DLD1 (cell line): ENCODE measurements around the gene EVA1A.

Experiments
- in situ Hi-C: cut with HindIII; loops from 2 replicates; pipeline ENCODE4 v1.10.0; 2017; ENCODE audit warnings: low sequenced_read_pairs

EVA1A gene

GRCh38 chr2:75545387-75545786 lies 15.4 kb downstream of the EVA1A start:
- in situ Hi-C loops = no loop called here

- in situ Hi-C loops = no loop called here
Measured at GRCh38 chr2:75543446-75543845, 17.3 kb downstream of the EVA1A start.

GRCh38 chr2:75541430-75541829 lies 19.3 kb downstream of the EVA1A start:
- in situ Hi-C loops = no loop called here

GRCh38 chr2:75540994-75541393 lies 19.7 kb downstream of the EVA1A start:
- in situ Hi-C loops = no loop called here

- in situ Hi-C loops = no loop called here
Measured at GRCh38 chr2:75539955-75540716, 20.6 kb downstream of the EVA1A start.

GRCh38 chr2:75538521-75539490 lies 21.9 kb downstream of the EVA1A start:
- in situ Hi-C loops = no loop called here

GRCh38 chr2:75537658-75538057 lies 23.1 kb downstream of the EVA1A start:
- in situ Hi-C loops = no loop called here

- in situ Hi-C loops = no loop called here
Measured at GRCh38 chr2:75533135-75533534, 27.6 kb downstream of the EVA1A start.

GRCh38 chr2:75532488-75532887 lies 28.3 kb downstream of the EVA1A start:
- in situ Hi-C loops = no loop called here

GRCh38 chr2:75528221-75528977 lies 32.3 kb downstream of the EVA1A start:
- in situ Hi-C loops = no loop called here

GRCh38 chr2:75527676-75528075 lies 33.1 kb downstream of the EVA1A start:
- in situ Hi-C loops = no loop called here

- in situ Hi-C loops = no loop called here
Measured at GRCh38 chr2:75526842-75527241, 33.9 kb downstream of the EVA1A start.

GRCh38 chr2:75525434-75526310 lies 35.1 kb downstream of the EVA1A start:
- in situ Hi-C loops = no loop called here

- in situ Hi-C loops = no loop called here
Measured at GRCh38 chr2:75524276-75524911, 36.3 kb downstream of the EVA1A start.

- in situ Hi-C loops = no loop called here
Measured at GRCh38 chr2:75523313-75524275, 37.1 kb downstream of the EVA1A start.

GRCh38 chr2:75522543-75523312 lies 38.0 kb downstream of the EVA1A start:
- in situ Hi-C loops = no loop called here

- in situ Hi-C loops = no loop called here
Measured at GRCh38 chr2:75521225-75521872, 39.4 kb downstream of the EVA1A start.
